Mucosa of rectum (tissue), 2 donors: ENCODE results near the gene ZFP36.

Experiments used
- H3K27ac ChIP-seq, 2 donors: one replicate each; pipeline ENCODE4 v1.7.0; 2013; ENCODE audit warnings: inconsistent platforms in 2 of 2, low read depth in 2 of 2, low read length in 2 of 2
- H3K27me3 ChIP-seq, 2 donors: one replicate each; pipeline ENCODE4 v1.7.0; 2013; ENCODE audit warnings: low read length in 2 of 2; ENCODE audit not compliant: control insufficient read depth in 2 of 2, insufficient read depth in 2 of 2
- H3K36me3 ChIP-seq, 2 donors: one replicate each; pipeline ENCODE4 v1.7.0; 2013; ENCODE audit warnings: low read length in 2 of 2; ENCODE audit not compliant: control insufficient read depth in 2 of 2, insufficient read depth in 2 of 2
- H3K4me1 ChIP-seq, 2 donors: one replicate each; pipeline ENCODE4 v1.7.0; 2013; ENCODE audit warnings: low read length in 2 of 2, mild to moderate bottlenecking in 1 of 2; ENCODE audit not compliant: control insufficient read depth in 2 of 2, insufficient read depth in 2 of 2
- H3K4me3 ChIP-seq, 2 donors: one replicate each; pipeline ENCODE4 v1.7.0; 2013; ENCODE audit warnings: low read length in 2 of 2
- H3K9ac ChIP-seq, 2 donors: one replicate each; pipeline ENCODE4 v1.7.0; 2013; ENCODE audit warnings: low read length in 2 of 2, low read depth in 1 of 2, mild to moderate bottlenecking in 1 of 2
- H3K9me3 ChIP-seq, 2 donors: one replicate each; pipeline ENCODE4 v1.7.0; 2013; ENCODE audit warnings: low read length in 2 of 2; ENCODE audit not compliant: control insufficient read depth in 2 of 2
- donor health status: healthy.
- donor health status: Normal muscosa, but diverticular disease.

ZFP36 gene

DNA sequence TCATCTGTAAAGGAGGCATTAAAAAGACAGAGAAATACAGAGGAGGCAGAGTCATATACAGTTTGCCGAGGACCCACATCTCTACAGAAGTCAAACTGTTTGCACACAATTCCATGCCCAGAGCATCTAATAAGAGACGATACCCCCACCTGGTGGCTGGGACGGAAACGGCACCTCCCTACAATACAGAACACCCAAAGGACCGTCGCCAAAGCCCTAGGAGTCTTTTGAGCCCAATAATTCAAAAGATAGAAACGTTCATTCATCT, 5.1 kb downstream of the ZFP36 start:
- peaks cover 12 to 18% of the 10 kb centered on the region in 2 donors for H3K36me3 ChIP-seq
- peak overlapping the region; percentile 73 to 83 for H3K4me3 ChIP-seq
- peaks cover 28 to 30% of the 10 kb centered on the region in 2 donors for H3K4me1 ChIP-seq
- peak overlapping the region; percentile 97 to 100 for H3K27ac ChIP-seq
- no peaks in the 10 kb centered on the region for H3K9me3 ChIP-seq
- H3K9ac ChIP-seq = peak overlapping the region; percentile 98
- H3K27me3 ChIP-seq = peaks cover 2 to 7% of the 10 kb centered on the region in 2 donors

DNA sequence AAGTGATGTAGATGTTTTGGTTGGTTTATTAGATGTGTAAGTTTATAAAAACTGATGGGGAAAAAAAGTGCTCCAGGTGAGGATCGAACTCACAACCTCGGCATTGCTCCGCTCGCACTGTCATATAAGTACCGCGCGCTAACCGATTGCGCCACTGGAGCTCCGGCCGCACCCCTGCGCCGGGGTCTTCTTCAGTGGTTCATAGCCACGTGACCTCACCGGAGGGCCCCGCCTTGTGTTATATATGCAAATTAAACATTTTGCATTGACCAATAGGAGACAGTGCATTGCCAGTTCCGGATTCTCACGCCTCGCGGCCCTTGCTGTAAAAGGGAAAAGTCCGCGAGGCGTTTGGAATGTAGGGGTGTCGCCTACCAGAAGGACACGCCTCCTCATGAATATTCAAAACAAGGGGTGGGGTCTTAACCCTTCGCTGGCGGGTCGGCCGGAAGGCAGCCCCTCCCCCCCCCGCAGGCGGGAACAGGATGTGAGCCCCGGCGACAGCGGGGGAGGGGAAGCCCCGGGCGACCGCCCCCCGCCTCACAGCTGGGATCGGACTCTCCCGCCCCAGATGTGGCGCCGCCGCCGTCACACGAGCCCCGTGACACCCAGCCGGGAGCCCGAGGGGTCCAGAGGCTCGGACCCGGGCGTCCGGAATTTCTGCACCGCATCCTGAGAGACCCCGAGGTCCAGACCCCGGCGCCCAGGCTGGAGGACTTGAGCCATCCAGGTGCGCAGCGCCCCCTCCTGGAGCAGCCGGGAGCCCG, 5.6 kb downstream of the ZFP36 start, which contains the start of gene PLEKHG2:
PLEKHG2 (plus strand) TSS at position 570 of the 767 bp plus-strand sequence. CDS start 1,418 bp downstream, outside the sequence.
- Histone ChIP-seq H3K27me3 (peaks cover 2 to 7% of the 10 kb centered on the region in 2 donors), H3K4me1 (peaks cover 28 to 30% of the 10 kb centered on the region in 2 donors), H3K4me3 (peak within 1 kb of the TSS; percentile 73 to 83), H3K9me3 (no peaks in the 10 kb centered on the region), H3K36me3 (peaks cover 12 to 18% of the 10 kb centered on the region in 2 donors), H3K27ac (peak within 1 kb of the TSS; percentile 97 to 100), H3K9ac (peak within 1 kb of the TSS; percentile 98)

DNA sequence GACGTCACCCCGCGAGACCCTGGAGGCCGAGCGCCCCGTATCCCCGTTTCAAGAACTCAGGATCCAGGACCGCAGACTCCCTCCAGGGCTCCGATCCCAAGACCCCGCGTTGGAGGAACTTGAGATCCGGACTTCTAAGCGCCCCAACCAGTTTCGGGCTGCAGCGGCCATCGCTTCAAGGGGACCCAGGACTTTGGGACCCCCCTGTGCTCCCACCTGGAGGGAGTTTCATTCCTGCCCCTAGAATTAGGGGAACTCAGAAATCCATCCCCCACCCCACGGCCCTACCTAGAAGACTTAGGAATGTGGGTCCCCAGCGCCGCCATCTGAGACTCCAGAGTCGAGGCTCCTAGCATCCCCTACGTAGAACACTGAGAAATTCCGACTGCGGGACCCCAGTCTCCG, 6.2 kb downstream of the ZFP36 start:
- Histone ChIP-seq H3K27ac (peak overlapping the region; percentile 97 to 100), H3K36me3 (peaks cover 11 to 15% of the 10 kb centered on the region in 2 donors), H3K27me3 (peaks cover 2 to 7% of the 10 kb centered on the region in 2 donors), H3K4me1 (peaks cover 28 to 30% of the 10 kb centered on the region in 2 donors), H3K4me3 (peak overlapping the region; percentile 67 to 75), H3K9me3 (no peaks in the 10 kb centered on the region), H3K9ac (peak overlapping the region; percentile 72 to 75)

DNA sequence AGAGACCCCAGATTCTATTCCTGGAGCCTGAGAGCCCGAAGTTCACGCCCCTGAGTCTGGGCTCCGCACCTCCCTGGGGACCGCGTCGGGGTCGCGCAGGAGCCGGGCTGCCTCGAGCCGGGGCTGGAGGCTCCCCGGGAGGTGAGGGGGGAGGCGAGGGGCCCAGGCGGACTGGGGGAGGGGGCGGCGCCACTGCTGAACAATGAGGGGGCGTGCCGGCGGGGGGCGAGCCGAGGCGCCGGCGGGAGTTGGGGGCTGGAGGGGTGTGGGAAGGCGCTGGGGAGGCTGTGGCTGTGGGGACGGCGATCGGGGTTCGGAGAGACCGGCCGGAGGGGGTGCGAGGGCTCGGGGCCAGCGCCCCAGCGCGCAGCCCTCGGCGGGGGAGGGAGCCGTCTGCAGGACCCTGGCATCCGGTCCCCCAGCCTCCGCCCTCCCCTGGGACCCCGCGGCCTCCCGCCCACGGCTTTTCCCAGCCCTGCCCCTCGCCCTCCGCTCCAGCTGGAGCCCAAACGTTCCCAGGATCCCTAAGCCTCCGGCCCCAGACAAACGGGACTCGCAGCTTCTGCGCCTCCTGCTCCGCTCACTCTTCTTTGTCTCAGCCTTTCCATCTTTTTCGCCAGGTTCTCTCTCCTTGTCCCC, 6.7 kb downstream of the ZFP36 start:
- H3K9ac ChIP-seq = peak overlapping the region; percentile 72 to 75
- peak overlapping the region; percentile 97 to 100 for H3K27ac ChIP-seq
- peaks cover 2 to 7% of the 10 kb centered on the region in 2 donors for H3K27me3 ChIP-seq
- H3K9me3 ChIP-seq = no peaks in the 10 kb centered on the region
- peaks cover 5 to 10% of the 10 kb centered on the region in 2 donors for H3K36me3 ChIP-seq
- H3K4me3 ChIP-seq = peak overlapping the region; percentile 67 to 75
- H3K4me1 ChIP-seq = peaks cover 28 to 30% of the 10 kb centered on the region in 2 donors

DNA sequence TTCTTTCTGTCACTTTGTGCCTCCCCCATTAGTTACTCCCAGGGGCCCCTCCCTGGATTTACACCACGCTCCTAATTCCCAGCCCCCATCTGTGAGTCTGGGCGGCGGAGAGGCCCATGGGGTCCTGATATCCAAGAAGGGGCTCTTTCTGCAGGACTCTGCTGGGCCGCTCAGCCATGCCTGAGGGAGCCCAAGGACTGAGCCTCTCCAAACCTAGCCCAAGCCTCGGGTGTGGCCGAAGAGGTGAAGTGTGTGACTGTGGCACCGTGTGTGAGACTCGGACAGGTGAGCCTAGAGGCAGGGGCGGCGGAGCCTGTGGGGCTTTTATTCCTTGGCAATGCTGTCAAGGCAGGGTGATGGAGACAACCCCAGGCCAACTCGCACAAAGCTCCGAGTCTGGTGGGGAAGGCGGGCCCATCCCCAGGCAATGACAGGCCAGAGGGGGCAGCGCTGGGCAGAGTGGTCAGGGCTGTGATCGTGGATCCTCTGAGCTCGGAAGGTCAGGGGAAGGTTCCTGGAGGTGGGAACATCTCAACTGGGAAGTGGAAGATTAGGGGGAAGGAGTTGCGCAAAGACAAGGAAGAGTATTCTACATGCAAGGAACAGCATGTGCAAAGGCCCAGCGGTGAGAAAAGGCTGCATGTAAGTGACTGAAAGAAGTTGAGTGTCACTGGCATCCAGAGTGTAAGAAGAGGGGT, 7.4 kb downstream of the ZFP36 start:
- H3K27ac ChIP-seq = peak overlapping the region; percentile 97 to 100
- H3K27me3 ChIP-seq = peaks cover 2 to 7% of the 10 kb centered on the region in 2 donors
- no peaks in the 10 kb centered on the region for H3K9me3 ChIP-seq
- H3K4me1 ChIP-seq = peaks cover 27 to 28% of the 10 kb centered on the region in 2 donors
- peaks cover under 1 to 4% of the 10 kb centered on the region in 2 donors for H3K36me3 ChIP-seq
- H3K4me3 ChIP-seq = peak overlapping the region; percentile 47 to 60
- H3K9ac ChIP-seq = peak overlapping the region; percentile 56 to 60

DNA sequence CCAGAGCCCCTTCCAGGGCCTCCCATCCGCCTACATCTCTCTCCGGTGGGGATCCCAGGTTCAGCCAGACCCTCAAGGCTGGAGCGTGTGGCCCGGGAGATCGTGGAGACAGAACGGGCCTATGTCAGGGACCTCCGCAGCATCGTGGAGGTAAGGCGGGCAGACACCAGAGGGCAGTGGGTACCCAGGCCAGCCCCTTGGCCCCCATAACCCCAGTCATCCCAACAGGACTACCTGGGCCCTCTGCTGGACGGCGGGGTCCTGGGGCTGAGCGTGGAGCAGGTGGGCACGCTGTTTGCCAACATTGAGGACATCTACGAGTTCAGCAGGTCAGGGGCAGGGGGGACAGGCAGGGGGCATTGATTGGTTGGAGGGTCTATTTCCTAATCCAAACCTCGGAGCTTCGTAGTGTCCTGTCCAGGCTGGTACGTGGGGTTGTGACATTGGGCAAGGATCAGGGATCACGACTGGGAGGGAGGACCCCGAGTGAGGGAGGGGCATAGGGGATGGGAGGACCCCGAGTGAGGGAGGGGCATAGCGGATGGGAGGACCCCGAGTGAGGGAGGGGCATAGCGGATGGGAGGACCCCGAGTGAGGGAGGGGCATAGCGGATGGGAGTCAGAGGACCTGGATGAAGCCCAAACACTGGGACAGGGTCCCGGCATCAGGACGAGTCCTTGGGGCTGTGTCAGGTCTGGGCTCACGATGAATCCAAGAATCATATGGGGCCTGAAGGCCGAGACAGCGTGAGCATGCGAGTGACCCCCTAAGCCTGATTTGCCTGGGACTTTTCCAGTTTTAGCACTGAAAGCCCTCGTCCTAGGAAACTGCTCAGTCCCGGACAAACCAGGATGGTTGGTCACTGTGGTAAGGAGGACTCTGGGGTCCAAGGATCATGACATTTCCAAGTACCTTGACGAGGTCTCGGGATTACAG, 8.7 kb downstream of the ZFP36 start:
- H3K9ac ChIP-seq = peak overlapping the region in 1 of 2 donors; percentile 27
- peaks cover 2 to 7% of the 10 kb centered on the region in 2 donors for H3K27me3 ChIP-seq
- no peaks in the 10 kb centered on the region for H3K9me3 ChIP-seq
- no peak overlapping the region for H3K27ac ChIP-seq
- peak overlapping the region; percentile 15 to 60 for H3K4me3 ChIP-seq
- H3K36me3 ChIP-seq = peaks cover 2 to 4% of the 10 kb centered on the region in 2 donors
- peaks cover 19 to 22% of the 10 kb centered on the region in 2 donors for H3K4me1 ChIP-seq

DNA sequence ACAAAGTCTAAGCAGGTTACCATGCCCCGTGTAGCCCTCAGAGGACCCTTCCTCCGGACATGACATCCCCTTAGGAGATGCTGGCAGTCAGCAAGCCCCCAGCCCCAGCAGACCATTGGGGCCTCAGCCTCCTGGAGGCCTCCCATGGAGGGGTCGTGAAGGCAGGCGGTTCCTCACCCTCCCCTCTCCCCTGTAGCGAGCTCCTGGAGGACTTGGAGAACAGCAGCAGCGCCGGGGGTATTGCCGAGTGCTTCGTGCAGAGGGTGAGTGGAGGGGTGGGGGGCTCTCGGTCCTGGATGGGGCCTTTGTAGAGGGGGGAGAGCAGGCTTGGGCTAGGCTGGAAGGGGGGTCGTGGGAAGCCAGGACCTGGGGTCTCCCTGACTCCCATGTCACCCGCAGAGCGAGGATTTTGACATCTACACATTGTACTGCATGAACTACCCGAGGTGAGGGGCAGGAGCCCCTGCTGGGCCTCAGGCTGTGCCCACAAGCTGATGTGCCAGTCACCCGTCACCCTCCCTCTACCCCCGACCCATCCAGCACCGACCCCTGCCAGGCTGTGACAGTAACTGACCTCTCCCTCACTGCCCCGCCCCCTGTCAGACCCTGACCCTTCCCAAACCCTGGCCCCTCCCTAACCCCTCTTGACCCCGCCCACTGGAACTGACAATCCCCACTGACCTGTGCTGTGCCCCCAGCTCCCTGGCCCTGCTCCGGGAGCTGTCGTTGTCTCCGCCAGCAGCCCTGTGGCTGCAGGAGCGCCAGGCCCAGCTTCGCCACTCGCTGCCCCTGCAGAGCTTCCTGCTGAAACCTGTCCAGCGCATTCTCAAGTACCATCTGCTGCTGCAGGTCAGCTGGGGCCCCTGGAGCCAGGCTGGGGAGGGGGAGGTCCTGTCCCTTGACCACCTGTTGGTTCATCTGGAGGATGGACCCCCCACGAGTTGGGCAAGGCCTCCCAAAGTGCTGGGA, 9.8 kb downstream of the ZFP36 start:
- Histone ChIP-seq H3K27ac (no peak overlapping the region), H3K9me3 (no peaks in the 10 kb centered on the region), H3K4me3 (no peak overlapping the region), H3K4me1 (peaks cover 9 to 11% of the 10 kb centered on the region in 2 donors), H3K9ac (no peak overlapping the region), H3K27me3 (peaks cover 2 to 7% of the 10 kb centered on the region in 2 donors), H3K36me3 (peaks cover 0 to 2% of the 10 kb centered on the region in 2 donors)

DNA sequence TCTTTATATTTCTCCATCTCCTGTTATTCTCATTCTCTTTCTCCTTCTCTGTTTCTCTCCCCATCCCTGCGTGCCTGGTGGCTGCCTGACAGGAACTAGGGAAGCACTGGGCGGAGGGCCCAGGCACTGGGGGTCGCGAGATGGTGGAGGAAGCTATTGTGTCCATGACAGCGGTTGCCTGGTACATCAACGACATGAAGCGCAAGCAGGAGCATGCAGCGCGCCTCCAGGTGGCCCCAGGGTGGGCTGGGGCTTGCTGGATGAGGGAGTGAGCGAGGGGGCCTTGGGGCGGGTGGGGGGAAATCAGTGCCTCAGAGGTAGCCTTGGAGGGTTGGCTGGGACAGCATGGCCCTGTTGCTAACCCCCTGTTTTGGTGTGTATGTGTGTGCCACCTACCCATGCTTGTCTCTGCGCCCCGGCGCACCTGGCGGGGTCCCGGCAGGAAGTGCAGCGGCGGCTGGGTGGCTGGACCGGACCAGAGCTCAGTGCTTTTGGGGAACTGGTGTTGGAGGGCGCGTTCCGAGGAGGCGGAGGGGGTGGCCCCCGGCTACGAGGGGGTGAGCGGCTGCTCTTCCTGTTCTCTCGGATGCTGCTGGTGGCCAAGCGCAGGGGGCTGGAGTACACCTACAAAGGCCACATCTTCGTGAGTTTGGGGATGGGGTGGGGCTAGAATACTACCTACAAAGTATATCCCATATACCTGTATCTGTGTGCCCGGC, 11.0 kb downstream of the ZFP36 start:
- H3K9ac ChIP-seq = no peak overlapping the region
- no peak overlapping the region for H3K27ac ChIP-seq
- H3K36me3 ChIP-seq = peaks cover 0 to 6% of the 10 kb centered on the region in 2 donors
- H3K4me3 ChIP-seq = no peak overlapping the region
- peaks cover 4 to 9% of the 10 kb centered on the region in 2 donors for H3K4me1 ChIP-seq
- no peaks in the 10 kb centered on the region for H3K9me3 ChIP-seq
- peaks cover 2 to 7% of the 10 kb centered on the region in 2 donors for H3K27me3 ChIP-seq
